Left ventricle myocardium inferior (tissue), 1 donor: ENCODE results near the gene EPHB1. TPM values are rescaled to one million over a fixed set of nuclear protein-coding genes. Genes with fewer than 3 reads are reported as not detected.

Experiments
- DNase-seq: peaks from one replicate; pipeline ENCODE4 v3.0.0-alpha.2; 2020
- H3K27ac ChIP-seq: fragments of 200-600 bp; replicated peaks from 2 replicates; pipeline ENCODE4 v1.8.0; 2021
- H3K27me3 ChIP-seq: fragments of 200-600 bp; 2 replicates; pipeline ENCODE4 v1.8.0; 2021; ENCODE audit warnings: low read depth
- H3K36me3 ChIP-seq: fragments of 200-600 bp; 2 replicates; pipeline ENCODE4 v1.8.0; 2021
- H3K4me1 ChIP-seq: fragments of 200-600 bp; 2 replicates; pipeline ENCODE4 v1.8.0; 2021
- H3K4me3 ChIP-seq: fragments of 200-600 bp; 2 replicates; pipeline ENCODE4 v1.8.0; 2021; ENCODE audit warnings: mild to moderate bottlenecking, moderate library complexity
- H3K9me3 ChIP-seq: fragments of 200-600 bp; replicated peaks from 2 replicates; pipeline ENCODE4 v1.8.0; 2021
- CTCF ChIP-seq: fragments of 200-600 bp; IDR thresholded peaks from 2 replicates; pipeline ENCODE4 v1.8.0; 2021; ENCODE audit warnings: antibody characterized with exemption, mild to moderate bottlenecking, borderline replicate concordance
- intact Hi-C: fragments of 100-400 bp; cut with micrococcal nuclease; formaldehyde crosslinking; loops from one replicate; pipeline ENCODE4 v1.11.0; 2022
- total RNA-seq: library from RNA; stranded (reverse); fragmentation: NEBNext Ultra II Directional; extraction: Animal tissue kit (Norgen Biotek cat#: 25700); gene quantifications from one replicate; pipeline ENCODE4 v1.2.1, GENCODE V29; 2021
- donor health status: DM: no; HTN: yes; CAD: no; lungs with severe emphysema.

Gene EPHB1
- total RNA-seq, 1 donor from 2014 or later: 1.3 TPM

GRCh38 chr3:135182364-135182998, 387.4 kb downstream of the EPHB1 start:
- Histone ChIP-seq H3K9me3 (no peaks in the 10 kb centered on the region), H3K27ac (no peak overlapping the region), H3K36me3 (no peaks in the 10 kb centered on the region), H3K4me1 (no peaks in the 10 kb centered on the region), H3K4me3 (no peak overlapping the region), H3K27me3 (peaks cover 3% of the 10 kb centered on the region)
- TF ChIP-seq CTCF: no peak
- intact Hi-C loops: no loop called here
- no peak for DNase-seq

DNA sequence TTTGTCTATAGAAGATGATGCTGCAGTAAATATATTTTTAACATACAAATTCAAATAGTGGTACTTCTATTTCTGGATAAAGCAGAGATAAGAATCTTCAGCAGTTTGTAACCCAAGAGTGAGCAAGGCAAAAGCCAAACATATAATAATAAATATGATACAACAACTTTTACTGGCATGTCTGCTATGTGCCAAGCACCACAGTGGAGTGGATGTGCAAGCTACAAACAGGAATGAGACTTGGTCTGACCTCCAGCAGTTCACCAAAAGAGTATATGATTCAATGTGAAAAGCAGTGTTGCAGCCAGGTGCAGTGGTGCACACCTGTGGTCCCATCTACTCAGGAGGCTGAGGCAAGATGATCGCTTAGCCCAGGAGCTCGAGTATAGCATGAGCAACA, 395.6 kb downstream of the EPHB1 start:
- H3K9me3 ChIP-seq: no peaks in the 10 kb centered on the region
- DNase-seq: no peak
- no peak for TF ChIP-seq CTCF

GRCh38 chr3:135191708-135192107, 396.6 kb downstream of the EPHB1 start:
- TF ChIP-seq CTCF: no peak
- Histone ChIP-seq H3K9me3 (no peaks in the 10 kb centered on the region), H3K4me1 (no peaks in the 10 kb centered on the region), H3K27ac (no peak overlapping the region), H3K4me3 (no peak overlapping the region), H3K27me3 (no peaks in the 10 kb centered on the region), H3K36me3 (no peaks in the 10 kb centered on the region)
- DNase-seq: no peak
- intact Hi-C loops: no loop called here

More for the DNA sequence above, 395.6 kb downstream of the EPHB1 start:
- Histone ChIP-seq H3K27me3 (no peaks in the 10 kb centered on the region), H3K36me3 (no peaks in the 10 kb centered on the region), H3K4me1 (no peaks in the 10 kb centered on the region), H3K4me3 (no peak overlapping the region), H3K27ac (no peak overlapping the region)
- intact Hi-C loops: no loop called here

DNA sequence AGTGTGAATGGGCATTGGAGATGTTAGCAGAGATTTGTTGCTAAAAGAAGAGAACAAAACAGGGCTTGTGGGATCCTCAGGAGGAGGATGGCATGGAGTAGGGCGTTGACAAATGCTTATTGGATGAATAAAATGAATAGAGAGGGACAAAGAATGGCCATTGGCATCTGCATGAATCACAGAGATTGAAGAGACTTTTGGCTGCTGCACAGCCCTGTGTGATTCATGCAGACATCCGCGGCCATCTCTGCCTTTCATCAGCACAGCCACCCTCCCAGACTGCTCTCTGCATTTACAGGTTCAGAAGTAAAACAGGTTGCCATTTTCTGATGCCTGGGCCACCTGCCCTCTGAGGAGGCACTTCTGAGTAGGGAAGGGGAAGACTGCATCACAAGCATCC, 397.9 kb downstream of the EPHB1 start:
- Histone ChIP-seq H3K27me3 (no peaks in the 10 kb centered on the region), H3K4me3 (no peak overlapping the region), H3K4me1 (no peaks in the 10 kb centered on the region), H3K36me3 (no peaks in the 10 kb centered on the region), H3K27ac (no peak overlapping the region), H3K9me3 (no peaks in the 10 kb centered on the region)
- no peak for DNase-seq
- TF ChIP-seq CTCF: no peak
- intact Hi-C loops: no loop called here

GRCh38 chr3:135197246-135197645, 402.2 kb downstream of the EPHB1 start:
- no peak overlapping the region for H3K27ac ChIP-seq
- H3K4me1 ChIP-seq: no peaks in the 10 kb centered on the region
- intact Hi-C loops: no loop called here
- no peak for DNase-seq
- no peaks in the 10 kb centered on the region for H3K9me3 ChIP-seq
- no peaks in the 10 kb centered on the region for H3K36me3 ChIP-seq
- H3K27me3 ChIP-seq: no peaks in the 10 kb centered on the region
- no peak for TF ChIP-seq CTCF
- no peak overlapping the region for H3K4me3 ChIP-seq
